ENCODE results near the gene PCDHGA1.

DNA sequence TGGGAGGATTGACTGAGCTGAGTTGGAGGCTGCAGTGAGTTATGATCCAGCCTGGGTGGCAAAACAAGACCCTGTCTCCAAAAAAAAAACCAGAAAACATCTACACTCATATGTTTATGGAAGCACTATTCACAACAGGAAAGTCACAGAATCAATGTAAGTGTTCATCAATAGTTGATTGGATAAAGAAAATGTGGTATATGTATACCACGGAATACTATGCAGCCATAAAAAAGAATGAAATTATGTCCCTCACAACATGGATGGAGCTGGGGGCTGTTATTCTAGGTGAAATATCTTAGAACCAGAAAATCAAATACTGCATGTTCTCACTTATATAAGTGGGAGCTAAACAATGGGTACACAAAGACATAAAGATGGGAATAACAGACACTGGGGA lies 23.7 kb upstream of the PCDHGA1 start:
- no peak for TF ChIP-seq PKNOX1 (IDR thresholded peaks at IDR 0.05)
- TF ChIP-seq REST (IDR thresholded peaks at IDR 0.05; ENCODE audit: borderline replicate concordance): no peak
- TF ChIP-seq REST (CRISPR knock-in tag; IDR thresholded peaks at IDR 0.05; ENCODE audit: low read depth): no peak
- no peak for TF ChIP-seq HDAC6 (IDR thresholded peaks at IDR 0.05; ENCODE audit: low read depth, low read length)
- no peak for TF ChIP-seq CTCF (IDR thresholded peaks at IDR 0.05 in 2 of 3, conservative IDR thresholded peaks at IDR 0.05 in 1 of 3; ENCODE audit: insufficient read depth in 2 of 3, low read depth in 1 of 3, low read length in 3 of 3)

Measured in K562 (cell line).